IPS-NIHi11 (cell line): ENCODE results near the gene DNAH11.
A peak's percentile ranks its signal among the peaks of the same experiment; 100 is the strongest.

ENCODE experiments used
- DNase-seq: peaks from one replicate; pipeline ENCODE4 v3.0.0; 2012; ENCODE audit warnings: mixed read lengths, low spot score

DNAH11 gene

DNA sequence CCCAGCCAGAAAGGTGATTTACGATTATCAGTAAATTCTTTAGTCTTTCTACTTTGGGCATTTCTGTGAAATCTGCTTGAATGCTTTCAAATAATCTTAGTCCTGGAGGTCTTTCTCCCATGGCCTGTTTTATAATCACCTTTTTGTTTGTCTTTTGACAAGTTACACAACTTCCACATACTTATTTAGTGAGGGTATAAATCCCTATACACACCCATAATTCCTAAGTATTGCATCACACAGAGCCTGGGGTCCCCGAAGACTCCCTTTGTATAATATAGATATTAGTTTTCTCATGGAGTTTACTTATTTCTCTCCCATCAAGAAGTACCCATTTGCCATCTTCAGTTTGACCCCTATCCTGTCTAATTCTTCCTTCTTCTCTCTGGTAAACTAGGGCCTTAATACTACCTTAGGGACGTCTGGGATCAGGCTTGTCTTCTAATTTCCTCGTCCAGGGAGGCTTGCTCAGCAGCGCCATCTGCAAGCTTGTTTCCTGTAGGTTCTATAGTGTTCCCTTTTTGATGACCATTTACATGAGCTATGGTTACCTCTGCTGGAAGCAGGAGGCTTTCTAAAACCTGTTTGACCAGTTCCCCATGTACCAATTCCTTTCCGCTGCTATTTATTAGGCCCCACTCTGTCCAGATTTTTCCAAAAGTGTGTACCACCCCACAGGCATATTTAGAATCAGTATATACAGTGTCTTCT is 8.1 kb downstream of the DNAH11 start:
- DNase-seq = peak; percentile 49

DNA sequence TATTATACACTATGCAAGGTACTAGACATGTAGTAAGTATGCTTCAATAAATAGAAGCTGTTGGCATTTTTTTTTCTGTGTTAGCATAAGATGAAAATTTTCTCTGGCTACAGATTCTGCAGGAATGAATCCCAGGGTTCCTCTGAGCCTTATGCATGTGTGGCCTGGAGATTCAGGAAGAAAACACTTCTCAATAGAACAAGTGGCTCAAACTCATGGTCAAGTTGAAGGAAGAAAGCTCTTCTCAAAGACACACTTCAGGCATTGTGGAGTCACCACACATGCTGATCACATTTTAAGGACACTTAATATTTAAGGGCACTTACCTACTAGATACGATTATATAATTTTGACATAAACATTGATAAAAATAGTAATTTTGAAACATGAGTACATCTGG is 19.5 kb downstream of the DNAH11 start:
- DNase-seq = no peak

DNA sequence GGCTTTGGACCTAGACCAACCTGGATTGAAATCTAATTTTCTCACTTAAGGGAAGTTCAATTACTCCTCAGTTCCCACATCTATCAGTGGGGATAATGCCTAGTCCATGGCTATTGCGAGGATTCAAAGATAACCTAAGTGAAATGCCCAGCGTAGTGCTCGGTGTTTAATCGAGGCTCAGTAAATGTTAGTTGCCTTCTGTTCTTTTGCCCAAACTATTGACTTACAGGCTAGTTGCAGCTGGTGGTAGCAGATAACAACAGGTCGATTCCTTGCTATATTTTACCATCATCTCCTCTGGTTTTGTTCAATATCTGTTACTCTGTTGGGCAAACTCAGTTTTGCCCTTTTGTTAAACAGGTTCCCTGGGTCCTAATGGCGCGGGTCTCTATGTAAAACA is 22.8 kb downstream of the DNAH11 start:
- DNase-seq = no peak

DNA sequence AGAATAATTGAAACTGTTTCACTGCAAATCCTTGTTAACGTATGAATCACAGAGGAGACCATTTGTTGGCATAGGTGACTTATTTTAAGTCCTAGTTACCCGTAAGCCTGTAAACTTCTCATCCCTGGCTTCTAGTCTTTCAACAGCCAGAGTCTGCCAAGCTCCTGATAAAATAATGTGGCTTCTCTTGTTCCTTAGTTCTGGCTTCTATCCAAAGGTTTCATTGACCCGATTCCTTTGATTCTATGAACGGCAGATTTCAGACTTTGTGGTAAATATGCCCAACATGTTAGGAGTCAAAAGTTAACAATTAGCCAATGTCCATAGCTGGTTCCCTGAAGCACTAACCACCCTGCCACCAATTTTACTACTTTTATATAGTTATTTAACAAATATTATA is 23.3 kb downstream of the DNAH11 start:
- no peak for DNase-seq

DNA sequence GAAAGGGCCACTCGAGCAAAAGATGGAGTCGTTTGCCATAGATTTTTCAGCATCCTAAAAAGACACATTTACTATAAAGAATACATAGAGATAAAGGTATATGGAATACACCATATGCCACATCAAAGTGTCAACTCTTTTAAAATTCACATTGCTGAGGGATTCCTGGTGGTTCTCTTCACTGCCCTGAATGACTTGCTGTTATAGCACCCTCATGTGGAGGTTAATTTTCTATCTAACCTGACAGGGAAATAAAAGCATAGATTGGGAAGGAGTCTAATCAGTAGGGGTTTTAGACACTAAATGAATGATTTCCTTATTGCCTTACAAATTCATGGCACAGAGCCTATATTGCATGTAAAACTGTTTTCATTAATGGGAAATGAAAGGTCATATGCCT is 25.9 kb downstream of the DNAH11 start:
- peak; percentile 29 for DNase-seq

DNA sequence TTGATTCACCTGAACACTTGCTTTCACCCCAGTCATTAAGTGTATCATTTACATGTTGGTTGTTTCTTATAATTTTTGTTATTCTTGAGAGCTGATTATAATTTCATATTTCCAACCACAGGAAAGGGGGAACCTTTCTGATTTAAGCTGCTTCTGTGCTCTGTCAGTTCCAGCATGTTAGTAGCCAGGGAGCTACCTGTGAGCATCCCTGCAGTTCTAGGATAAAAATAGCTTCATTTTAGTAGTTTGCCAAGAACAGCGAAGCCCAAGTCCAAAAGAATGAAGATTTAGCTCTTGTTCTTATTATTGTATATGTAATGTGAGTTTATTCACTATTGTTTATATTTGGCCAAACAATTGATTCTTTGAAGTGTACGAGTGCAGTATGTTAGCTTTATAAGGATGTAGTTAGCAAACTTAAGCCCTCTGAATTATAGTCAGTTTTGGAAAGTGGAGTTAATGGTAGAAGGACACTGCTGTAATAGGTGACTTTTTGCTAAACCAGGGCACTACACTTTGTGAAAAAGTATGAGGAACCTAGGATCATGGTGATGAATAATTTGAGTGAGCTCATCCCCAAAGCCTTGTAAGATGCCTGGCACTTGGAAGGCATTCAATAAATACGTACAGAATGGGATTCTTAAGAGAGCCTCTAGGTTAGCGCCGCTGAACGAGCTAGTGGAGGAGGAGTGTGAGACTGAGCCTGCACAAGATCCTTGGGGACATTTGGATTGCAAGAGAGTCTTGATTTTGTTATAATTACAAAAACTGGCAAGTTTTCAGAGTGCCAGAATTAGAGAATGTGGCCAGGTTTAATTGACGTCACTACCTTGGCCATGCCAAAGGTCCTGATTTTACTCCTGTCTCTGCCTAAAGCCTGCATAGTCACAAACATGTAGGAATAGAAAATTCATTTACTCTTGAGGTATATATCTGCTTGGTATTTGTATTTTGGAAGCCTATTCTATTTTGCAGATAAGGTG is 29.8 kb downstream of the DNAH11 start:
- no peak for DNase-seq

DNA sequence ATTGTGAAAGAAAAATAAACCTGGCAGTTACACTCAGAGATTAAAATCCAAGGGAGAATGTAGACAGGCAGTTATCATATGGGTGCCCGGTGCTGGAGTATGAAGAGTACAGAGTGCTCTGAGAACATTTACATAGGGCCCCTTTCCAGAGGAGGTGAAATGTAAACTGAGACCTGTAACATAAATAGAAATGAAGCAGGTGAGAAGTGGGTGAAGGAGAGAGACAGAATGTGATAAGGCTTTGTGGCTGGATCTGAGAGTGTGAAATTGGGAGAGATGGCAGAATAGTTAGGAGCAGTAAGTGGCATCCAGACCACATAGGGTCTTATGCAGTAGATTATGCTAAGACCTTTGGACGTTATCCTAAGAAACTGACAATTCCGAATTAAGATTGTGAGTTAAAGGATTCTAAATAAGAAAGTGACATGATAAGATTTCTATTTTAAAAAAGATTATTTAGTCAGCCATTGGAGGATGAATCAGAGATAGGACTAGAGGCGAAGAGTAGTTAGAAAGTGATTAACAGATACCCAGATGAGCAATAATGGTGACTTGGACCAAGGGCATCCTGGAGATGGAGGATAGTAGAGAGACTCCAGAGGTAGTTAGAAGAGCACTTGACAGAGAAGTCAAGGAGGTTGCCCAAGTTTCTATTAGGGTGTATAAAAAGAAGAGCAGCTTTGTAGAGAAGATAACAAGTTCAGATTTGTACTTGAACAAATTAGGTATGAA is 36.7 kb downstream of the DNAH11 start:
- no peak for DNase-seq

DNA sequence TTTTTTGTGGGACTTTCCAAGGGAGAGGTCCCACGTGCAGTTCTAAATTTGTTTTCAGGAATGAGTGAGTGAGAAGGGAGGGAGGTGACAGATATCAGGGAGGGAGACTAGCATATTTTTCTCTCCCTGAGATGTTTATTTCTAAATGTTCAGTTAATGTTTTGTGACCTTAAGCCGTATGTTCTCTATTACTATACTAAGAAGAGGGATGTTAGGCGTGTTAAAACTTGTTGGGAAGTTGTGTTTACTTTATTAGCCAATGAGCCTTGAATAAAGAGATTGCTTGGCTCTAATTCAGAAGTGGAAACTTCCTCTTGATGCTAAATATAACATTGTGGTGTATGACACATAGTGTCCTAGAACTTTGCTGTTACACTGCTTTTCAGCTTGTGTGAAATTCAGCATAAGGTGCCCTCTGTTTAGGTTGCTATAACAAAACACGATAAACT is 37.3 kb downstream of the DNAH11 start:
- no peak for DNase-seq

DNA sequence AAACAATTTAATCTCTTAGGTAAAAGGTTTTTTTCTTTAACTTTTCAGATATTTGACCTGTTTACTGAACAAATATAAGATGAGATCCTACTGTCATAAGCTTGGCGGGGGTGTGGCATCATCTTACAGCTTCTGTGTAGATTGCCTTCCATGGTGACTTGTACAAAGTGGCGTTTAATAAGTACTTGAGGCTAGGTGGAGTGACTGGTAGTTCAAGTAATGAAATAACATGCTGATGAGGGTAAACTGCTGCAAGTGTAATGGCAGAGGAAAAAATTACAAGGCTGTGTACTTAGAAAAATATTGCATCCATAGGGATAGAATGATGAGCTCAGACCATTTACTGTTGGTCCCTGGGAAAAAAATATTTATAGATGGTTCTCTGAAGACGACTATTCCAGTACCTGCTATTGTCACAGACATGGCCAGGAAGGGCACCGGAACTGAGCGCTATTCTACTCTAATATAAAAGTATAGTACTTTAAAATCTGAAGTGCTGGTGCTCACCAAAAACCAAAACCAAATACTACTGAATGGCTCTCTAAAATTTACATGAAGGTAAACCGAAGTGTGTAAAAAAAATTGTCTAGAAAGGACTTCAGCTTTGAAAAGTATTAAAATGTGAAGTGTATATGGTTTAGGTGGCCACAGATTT is 42.4 kb downstream of the DNAH11 start:
- DNase-seq = no peak

DNA sequence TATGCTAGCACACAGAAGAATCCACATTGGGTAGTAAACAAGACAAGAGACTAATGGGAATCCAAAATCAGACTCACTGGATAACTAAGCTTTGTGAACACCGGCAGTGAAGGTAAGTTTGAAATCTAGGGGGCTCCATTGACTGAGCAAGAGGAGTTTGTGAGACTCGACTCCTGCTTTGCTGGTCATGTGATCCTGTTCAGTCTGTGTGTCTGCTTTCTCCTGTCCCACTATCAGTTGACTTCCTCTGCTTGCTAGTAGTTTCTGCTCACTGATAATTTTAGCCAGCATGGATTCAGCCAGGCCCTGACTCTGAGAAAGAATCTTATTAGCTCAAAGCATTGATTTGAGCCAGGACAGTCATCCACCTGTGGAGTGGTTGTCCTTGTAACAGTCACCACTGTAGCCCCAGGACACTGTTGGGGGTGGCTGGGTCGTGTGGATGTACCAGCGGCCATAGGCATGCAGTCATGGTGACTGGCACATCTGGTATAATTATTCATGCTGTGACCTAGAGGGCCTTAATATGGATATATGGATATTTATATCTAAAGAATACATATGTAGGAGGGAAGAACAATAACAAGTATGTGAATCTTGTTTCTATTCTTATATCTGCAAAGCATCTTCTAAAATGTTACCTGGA is 44.4 kb downstream of the DNAH11 start:
- no peak for DNase-seq

DNA sequence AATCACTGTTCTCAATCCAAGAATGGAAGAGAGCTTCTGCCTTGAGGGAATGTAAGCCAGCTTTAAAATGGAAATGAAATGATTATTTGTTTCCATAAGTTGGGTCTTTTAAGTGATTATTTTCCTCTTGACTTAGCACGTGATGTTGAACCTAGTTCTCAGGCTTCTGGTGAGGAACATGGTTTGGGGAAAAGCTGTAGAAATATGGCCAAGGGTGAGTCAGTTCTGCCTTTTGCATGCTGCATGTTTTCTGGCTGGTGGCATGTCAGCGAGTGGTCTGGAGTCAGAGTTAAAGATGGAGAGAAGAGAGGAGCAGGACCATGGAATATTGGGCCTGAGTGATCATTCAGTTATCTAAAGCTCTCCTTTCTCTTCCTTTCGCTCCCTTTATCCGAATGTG is 54.0 kb downstream of the DNAH11 start:
- DNase-seq = no peak

DNA sequence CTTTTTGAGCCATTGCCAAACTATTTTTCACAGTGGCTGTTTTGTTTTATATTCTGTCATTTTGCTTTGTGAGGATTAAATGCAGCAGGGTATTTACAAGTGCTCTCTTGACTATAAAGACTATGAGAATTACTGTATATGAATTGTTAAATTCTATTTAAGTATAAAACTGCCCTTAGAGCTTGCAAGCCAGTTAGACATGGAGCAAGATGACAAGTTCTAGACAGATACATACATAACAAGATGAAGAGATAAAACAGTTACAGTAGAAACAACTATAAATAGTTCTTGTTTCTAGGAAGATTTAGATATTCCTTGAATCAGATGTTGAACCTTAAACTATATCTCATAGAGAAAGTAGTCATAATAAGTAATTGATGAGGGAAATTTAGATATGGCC is 60.6 kb downstream of the DNAH11 start:
- DNase-seq = no peak

DNA sequence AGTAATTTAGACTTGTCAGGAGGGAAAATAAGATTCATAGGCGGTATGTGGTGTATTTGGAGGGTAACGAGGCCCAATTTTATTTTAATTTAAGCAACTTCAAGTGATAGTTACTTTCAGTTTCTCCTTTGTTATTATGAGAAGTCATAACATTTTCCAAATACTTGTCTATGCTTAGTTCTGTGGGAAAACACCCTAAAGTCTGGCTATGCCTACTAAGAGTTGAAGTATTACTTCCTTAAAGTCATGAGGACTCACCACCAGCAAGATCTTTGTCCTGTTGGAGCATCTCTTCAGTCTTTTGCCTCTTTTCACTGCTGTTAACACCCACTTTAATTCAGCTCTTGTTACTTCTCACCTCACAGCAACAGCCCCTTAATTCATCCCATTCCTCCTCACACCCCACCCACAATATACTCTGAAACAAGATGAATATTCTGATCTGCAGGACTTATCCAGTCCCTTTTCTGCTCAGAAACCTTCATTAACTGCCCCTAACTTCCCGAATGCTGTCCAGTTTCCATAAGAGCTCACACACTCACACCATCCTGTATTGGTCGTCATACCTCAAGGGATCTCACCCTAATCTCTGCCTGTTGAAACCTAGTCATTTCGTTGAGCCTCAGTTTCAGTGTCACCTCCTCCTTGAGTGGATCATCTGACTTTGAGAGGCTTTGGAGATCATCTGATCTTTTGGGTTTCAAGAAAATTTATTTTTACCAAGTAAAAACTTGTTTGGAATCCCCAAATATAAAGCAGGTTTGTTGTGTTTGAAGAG is 61.3 kb downstream of the DNAH11 start:
- DNase-seq = no peak

DNA sequence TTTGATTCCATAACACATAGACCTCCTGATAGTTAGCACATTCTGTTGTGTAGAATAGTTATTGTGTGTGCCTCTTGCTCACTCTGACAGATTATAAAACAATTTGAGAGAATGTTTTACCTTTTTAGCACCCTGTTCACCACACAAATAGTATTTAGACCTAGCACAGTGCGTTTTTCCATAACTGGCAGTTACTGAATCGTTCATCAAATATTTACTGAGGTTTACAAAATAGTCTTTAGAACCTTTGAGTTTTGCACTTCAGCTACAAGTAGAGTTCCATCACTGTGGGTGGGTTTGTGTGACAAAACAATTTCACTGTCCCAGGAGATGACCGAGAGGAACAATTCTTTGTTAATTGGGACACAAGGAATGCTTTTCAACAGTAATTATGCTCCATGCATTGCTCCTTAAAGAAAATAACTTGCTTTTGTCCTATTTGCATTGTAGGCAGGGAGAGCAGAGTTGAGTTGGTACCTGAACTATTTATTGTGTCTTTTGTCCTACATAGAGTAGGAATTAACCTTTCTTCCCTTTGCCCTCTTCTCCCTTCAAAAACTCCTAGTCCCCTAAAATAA is 62.3 kb downstream of the DNAH11 start:
- DNase-seq = no peak

DNA sequence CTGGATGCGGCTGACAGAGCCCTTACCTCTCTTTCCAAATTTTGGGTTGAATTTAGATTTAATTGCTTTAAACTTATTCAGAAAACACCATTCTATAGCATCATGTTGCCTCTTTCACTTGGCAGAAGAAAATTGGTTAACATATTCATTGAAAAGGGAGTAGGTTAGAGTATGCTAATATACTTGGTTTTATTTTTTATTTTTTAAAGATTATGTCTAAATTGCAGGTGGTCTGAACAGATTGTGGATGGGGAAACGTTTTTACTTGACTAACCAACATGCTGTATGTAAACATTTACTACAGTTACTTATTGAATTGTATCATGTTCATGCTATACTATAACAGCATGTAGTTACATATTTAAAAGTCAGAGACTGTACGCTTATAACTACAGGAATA is 65.6 kb downstream of the DNAH11 start:
- no peak for DNase-seq

DNA sequence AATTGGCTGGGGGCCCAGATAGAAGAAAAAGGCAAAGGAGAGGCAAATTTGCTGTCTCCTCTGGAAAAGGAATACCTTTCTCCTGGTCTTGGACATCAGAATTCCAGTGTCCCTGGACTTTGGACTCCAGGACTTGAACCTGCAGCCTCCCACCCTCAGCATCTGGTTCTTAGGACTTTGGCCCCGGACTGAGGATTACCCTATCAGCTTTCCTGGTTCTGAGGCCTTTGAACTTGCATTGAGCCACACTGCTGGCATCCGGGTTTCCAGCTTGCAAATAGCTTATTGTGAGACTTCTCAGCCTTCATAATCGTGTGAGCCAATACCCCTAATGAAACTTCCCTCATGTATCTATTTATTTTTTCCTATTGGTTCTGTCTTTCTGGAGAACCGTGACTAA is 68.3 kb downstream of the DNAH11 start:
- DNase-seq = no peak

DNA sequence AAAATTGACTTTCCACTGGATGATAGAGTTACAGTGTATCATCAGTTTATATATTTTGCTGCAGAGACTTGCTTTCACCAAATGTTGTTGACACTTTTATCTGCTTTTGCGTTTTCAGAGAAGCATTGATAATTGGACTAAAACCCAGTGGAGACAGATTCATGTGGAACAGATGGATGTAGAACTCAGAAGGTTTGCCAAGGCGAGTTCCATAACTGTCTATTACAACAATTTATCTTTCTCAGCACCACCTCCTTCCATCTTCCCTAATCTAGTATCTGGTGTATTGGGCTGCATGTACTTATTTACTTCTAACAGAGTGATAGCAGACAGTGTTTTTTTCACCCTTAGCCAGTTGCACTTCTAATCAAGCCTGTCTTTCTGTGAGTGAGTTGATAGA is 73.3 kb downstream of the DNAH11 start:
- no peak for DNase-seq

DNA sequence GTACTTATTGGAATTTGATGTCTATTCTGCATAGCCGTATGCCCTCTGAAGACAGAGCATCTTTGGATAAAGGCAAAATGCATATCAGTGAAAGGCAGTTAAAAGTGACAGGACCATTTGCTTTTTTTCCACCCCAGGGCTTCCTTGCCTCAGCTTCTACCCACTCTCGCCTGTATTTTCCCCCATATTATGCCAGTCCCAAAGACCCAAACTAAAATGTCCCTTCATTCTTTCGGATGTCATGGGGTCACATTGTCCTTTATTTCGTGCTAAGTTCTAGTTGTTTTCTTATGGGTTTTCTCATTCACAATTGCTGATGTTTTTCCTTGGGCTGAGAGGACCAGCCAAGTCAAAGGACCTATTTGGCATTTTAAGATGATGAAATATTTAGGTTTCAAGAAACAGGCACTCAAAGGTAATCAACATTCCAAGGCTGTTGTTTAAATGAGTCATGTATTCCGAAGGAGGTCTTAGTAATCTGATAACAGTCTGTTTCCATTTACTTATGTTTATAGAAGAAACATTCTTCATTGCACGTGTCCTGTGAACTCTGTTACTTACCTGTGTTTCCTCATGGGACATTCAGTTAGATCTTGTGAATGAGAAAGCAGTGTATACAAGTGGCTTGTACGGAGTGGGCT is 74.1 kb downstream of the DNAH11 start:
- no peak for DNase-seq

DNA sequence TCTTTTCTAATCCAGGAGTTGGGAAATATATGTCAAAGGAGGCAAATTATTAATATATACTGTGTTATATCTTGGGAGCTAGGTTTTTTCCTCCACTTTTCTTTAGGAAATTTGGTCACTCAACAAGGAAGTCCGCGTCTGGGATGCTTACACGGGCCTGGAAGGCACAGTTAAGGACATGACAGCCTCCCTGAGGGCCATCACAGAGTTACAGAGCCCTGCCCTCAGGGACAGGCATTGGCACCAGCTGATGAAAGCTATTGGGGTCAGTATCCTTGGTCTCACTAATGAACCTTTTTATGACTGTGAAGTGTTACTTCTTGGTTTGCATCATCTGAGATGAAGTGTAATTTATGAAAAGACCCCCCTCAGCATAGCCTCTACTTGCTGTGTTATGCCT is 74.7 kb downstream of the DNAH11 start:
- no peak for DNase-seq

DNA sequence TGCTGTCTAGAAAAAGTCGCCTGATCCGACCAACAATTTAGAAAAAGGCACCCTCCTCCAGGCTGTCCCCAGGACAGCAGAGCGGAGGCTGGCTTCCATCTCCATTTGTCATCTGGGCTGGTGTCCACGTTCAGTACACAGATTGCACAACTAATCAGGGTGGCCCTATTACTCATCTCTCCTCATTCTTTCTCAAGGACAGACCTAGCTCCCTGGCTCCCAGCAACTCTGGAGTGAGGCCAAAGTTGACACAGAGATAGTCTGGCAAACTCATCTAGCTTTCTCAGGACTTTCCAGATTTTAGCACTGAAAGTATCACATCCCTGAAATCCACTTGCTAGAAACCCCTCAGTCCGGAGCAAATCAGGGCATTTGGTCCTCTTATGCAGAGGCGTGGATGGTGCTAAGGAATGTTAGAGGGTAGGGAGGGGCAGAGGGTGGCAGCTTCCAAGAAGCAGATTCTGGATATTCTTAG is 75.1 kb downstream of the DNAH11 start:
- no peak for DNase-seq
